ENCODE measurements around the gene NAV2.

- TF ChIP-seq, protein P1, sequence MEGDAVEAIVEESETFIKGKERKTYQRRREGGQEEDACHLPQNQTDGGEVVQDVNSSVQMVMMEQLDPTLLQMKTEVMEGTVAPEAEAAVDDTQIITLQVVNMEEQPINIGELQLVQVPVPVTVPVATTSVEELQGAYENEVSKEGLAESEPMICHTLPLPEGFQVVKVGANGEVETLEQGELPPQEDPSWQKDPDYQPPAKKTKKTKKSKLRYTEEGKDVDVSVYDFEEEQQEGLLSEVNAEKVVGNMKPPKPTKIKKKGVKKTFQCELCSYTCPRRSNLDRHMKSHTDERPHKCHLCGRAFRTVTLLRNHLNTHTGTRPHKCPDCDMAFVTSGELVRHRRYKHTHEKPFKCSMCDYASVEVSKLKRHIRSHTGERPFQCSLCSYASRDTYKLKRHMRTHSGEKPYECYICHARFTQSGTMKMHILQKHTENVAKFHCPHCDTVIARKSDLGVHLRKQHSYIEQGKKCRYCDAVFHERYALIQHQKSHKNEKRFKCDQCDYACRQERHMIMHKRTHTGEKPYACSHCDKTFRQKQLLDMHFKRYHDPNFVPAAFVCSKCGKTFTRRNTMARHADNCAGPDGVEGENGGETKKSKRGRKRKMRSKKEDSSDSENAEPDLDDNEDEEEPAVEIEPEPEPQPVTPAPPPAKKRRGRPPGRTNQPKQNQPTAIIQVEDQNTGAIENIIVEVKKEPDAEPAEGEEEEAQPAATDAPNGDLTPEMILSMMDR (IDR thresholded peaks at IDR 0.05), result no peak
- TF ChIP-seq EP300 (IDR thresholded peaks at IDR 0.05; ENCODE audit: low read depth) (no peak), POLR2AphosphoS5 (IDR thresholded peaks at IDR 0.05) (no peak), POLR2A (IDR thresholded peaks at IDR 0.05) (no peak)
These were observed 344.6 kb downstream of the NAV2 start for GRCh38 chr11:20056950-20057943.

All from transverse colon (tissue), 4 donors.